HCT116 (cell line): ENCODE measurements around the gene SEPTIN2. TPM values are rescaled to one million over a fixed set of nuclear protein-coding genes. Genes with fewer than 3 reads are reported as not detected.

Experiments used
- ATAC-seq: fragments of 200-7000 bp; cut with Tn5 transposase; 2 replicates; pipeline ENCODE4 v1.9.1; 2020; ENCODE audit warnings: mild to moderate bottlenecking, moderate library complexity
- BruUV-seq: library from RNA; stranded (reverse); fragments of 400-500 nt; replicated peaks from 2 replicates; lab custom pipeline; 2021; lab: Mats Ljungman, UMichigan
- CTCF ChIA-PET: fragments of 300-600 bp; sonication (Branson Sonifier 250); formaldehyde crosslinking; loops from one replicate; lab custom pipeline; 2021; ENCODE audit warnings: antibody characterized with exemption; lab: Charles Lee
- POLR2A ChIA-PET: fragments of 300-600, 350-600 bp; sonication (Branson Sonifier 250); formaldehyde crosslinking; loops from one replicate; lab custom pipeline; 2021; ENCODE audit warnings: antibody characterized with exemption; lab: Charles Lee
- RAD21 ChIA-PET, 2 experiments: fragments of 300-600 bp; sonication (Branson Sonifier 250); formaldehyde crosslinking; loops; one replicate each; lab custom pipeline; 2023; ENCODE audit warnings: low total read pairs in 2 of 2; ENCODE audit not compliant: uncharacterized antibody in 2 of 2, unreplicated experiment in 2 of 2, low non-redundant PET in 1 of 2; lab: Charles Lee
- DNase-seq: peaks from one replicate; pipeline ENCODE4 v3.0.0-alpha.2; 2010; ENCODE audit warnings: low read depth, low spot score
- H2AFZ ChIP-seq: fragments of 200-600 bp; shearing (Covaris generic), sonication (generic); 2 replicates; pipeline ENCODE4 v1.6.1; 2017; ENCODE audit warnings: low read depth, mixed run types, mixed read lengths, antibody characterized with exemption, low read length; ENCODE audit not compliant: poor library complexity, severe bottlenecking
- H3K27ac ChIP-seq: 2 replicates; pipeline ENCODE4 v1.5.1; 2012; ENCODE audit warnings: low read depth, low read length
- H3K27me3 ChIP-seq: fragments of 200-600 bp; sonication (generic); 2 replicates; pipeline ENCODE4 v1.6.1; 2016; ENCODE audit warnings: mixed run types, low read length, mixed read lengths; ENCODE audit not compliant: insufficient read depth
- H3K36me3 ChIP-seq, 2 experiments: fragments of 200-500 bp in 1 of 2; fragments of 200-600 bp in 1 of 2; sonication (Bioruptor generic) in 1 of 2; sonication (generic) in 1 of 2; 2 replicates each; pipeline versions ENCODE4 v1.5.1 to v1.6.1; 2014 to 2016; ENCODE audit warnings: low read length in 2 of 2, inconsistent platforms in 1 of 2, mixed read lengths in 1 of 2, mixed run types in 1 of 2; ENCODE audit not compliant: insufficient read depth in 2 of 2, control insufficient read depth in 1 of 2
- H3K4me1 ChIP-seq, 2 experiments: fragments of 200-600 bp in 1 of 2; sonication (generic) in 1 of 2; 2 replicates each; pipeline versions ENCODE4 v1.5.1 to v1.6.1; 2012 to 2017; ENCODE audit warnings: low read length in 2 of 2, inconsistent platforms in 1 of 2, mild to moderate bottlenecking in 1 of 2, mixed read lengths in 1 of 2, mixed run types in 1 of 2, moderate library complexity in 1 of 2; ENCODE audit not compliant: insufficient read depth in 2 of 2, control insufficient read depth in 1 of 2
- H3K4me2 ChIP-seq: fragments of 200-600 bp; sonication (generic); 2 replicates; pipeline ENCODE4 v1.6.1; 2017; ENCODE audit warnings: mixed run types, low read length, mixed read lengths
- H3K4me3 ChIP-seq, 2 experiments: fragments of 200-600 bp in 1 of 2; sonication (generic) in 1 of 2; replicated peaks in 1 of 2; 2 replicates each; pipeline ENCODE4 v1.5.1; 2011 to 2016; ENCODE audit warnings: low read length in 2 of 2, control low read depth in 1 of 2, low read depth in 1 of 2, mild to moderate bottlenecking in 1 of 2, mixed read lengths in 1 of 2, mixed run types in 1 of 2
- H3K79me2 ChIP-seq: fragments of 200-600 bp; sonication (generic); 2 replicates; pipeline ENCODE4 v1.6.1; 2017; ENCODE audit warnings: mild to moderate bottlenecking, mixed run types, low read length, moderate library complexity, mixed read lengths; ENCODE audit not compliant: insufficient read depth
- H3K9ac ChIP-seq: fragments of 200-600 bp; sonication (generic); 2 replicates; pipeline ENCODE4 v1.6.1; 2016; ENCODE audit warnings: low read length, mixed read lengths
- H3K9me2 ChIP-seq: fragments of 200-600 bp; sonication (generic), shearing (Covaris generic); 2 replicates; pipeline ENCODE4 v1.6.1; 2017; ENCODE audit warnings: mixed run types, mild to moderate bottlenecking, moderate library complexity; ENCODE audit not compliant: insufficient read depth
- H3K9me3 ChIP-seq, 2 experiments: fragments of 200-500 bp in 1 of 2; fragments of 200-600 bp in 1 of 2; sonication (Bioruptor generic) in 1 of 2; sonication (generic) in 1 of 2; 2 replicates each; pipeline ENCODE4 v1.6.1; 2014 to 2017; ENCODE audit warnings: low read length in 2 of 2, mixed read lengths in 2 of 2, inconsistent platforms in 1 of 2, low read depth in 1 of 2, mild to moderate bottlenecking in 1 of 2, mixed run types in 1 of 2, moderate library complexity in 1 of 2; ENCODE audit not compliant: control insufficient read depth in 1 of 2, insufficient read depth in 1 of 2
- H4K20me1 ChIP-seq: fragments of 200-600 bp; sonication (generic), shearing (Covaris generic); 2 replicates; pipeline ENCODE4 v1.6.1; 2017; ENCODE audit warnings: mixed run types, mild to moderate bottlenecking, moderate library complexity; ENCODE audit not compliant: insufficient read depth
- CBX3 ChIP-seq: IDR thresholded peaks from 2 replicates; pipeline ENCODE4 v1.6.1; 2012; ENCODE audit warnings: low read depth
- CEBPB ChIP-seq: IDR thresholded peaks from 2 replicates; pipeline ENCODE4 v1.6.1; 2012; ENCODE audit warnings: low read depth
- CTCF ChIP-seq, 3 experiments: fragments of 200-600 bp in 1 of 3; sonication (generic) in 1 of 3; IDR thresholded peaks in 2 of 3; conservative IDR thresholded peaks in 1 of 3; 2 replicates each; pipeline ENCODE4 v1.5.1; 2012 to 2017; ENCODE audit warnings: low read depth in 2 of 3, low read length in 2 of 3, antibody characterized with exemption in 1 of 3, borderline replicate concordance in 1 of 3, control low read depth in 1 of 3, mild to moderate bottlenecking in 1 of 3, mixed read lengths in 1 of 3, mixed run types in 1 of 3, moderate library complexity in 1 of 3; ENCODE audit not compliant: insufficient read depth in 1 of 3
- EGR1 ChIP-seq: IDR thresholded peaks from 2 replicates; pipeline ENCODE4 v1.6.1; 2012; ENCODE audit warnings: low read depth
- ELF1 ChIP-seq: IDR thresholded peaks from 2 replicates; pipeline ENCODE4 v1.6.1; 2012; ENCODE audit warnings: low read depth, borderline replicate concordance
- EZH2 ChIP-seq: fragments of 200-600 bp; sonication (generic); IDR thresholded peaks from 2 replicates; pipeline ENCODE4 v1.6.1; 2017; ENCODE audit warnings: antibody characterized with exemption, mixed run types
- EZH2phosphoT487 ChIP-seq: fragments of 200-600 bp; IDR thresholded peaks from 2 replicates; pipeline ENCODE4 v1.6.1; 2018; ENCODE audit warnings: antibody characterized with exemption, borderline replicate concordance
- FOSL1 ChIP-seq: IDR thresholded peaks from 2 replicates; pipeline ENCODE4 v1.6.1; 2012; ENCODE audit warnings: low read depth
- JUND ChIP-seq: IDR thresholded peaks from 2 replicates; pipeline ENCODE4 v1.6.1; 2012
- POLR2AphosphoS5 ChIP-seq: IDR thresholded peaks from 2 replicates; pipeline ENCODE4 v1.6.1; 2011; ENCODE audit warnings: mild to moderate bottlenecking, low read depth, low read length, moderate library complexity
- RAD21 ChIP-seq: IDR thresholded peaks from 2 replicates; pipeline ENCODE4 v1.6.1; 2012; ENCODE audit warnings: low read depth, mild to moderate bottlenecking
- SP1 ChIP-seq: IDR thresholded peaks from 2 replicates; pipeline ENCODE4 v1.6.1; 2012; ENCODE audit warnings: low read depth
- SRF ChIP-seq: IDR thresholded peaks from 2 replicates; pipeline ENCODE4 v1.6.1; 2012; ENCODE audit warnings: low read depth
- TCF7L2 ChIP-seq: IDR thresholded peaks from 2 replicates; pipeline ENCODE4 v1.7.0; 2011; ENCODE audit warnings: borderline replicate concordance, inconsistent platforms; ENCODE audit not compliant: insufficient read depth, insufficient read length; ENCODE audit errors: extremely low read depth
- YY1 ChIP-seq: IDR thresholded peaks from 2 replicates; pipeline ENCODE4 v1.6.1; 2011; ENCODE audit warnings: low read length, low read depth, moderate library complexity, mild to moderate bottlenecking; ENCODE audit not compliant: insufficient replicate concordance; ENCODE audit errors: extremely low read depth
- ZFX ChIP-seq: fragments of 450-650 bp; IDR thresholded peaks from 2 replicates; pipeline ENCODE4 v1.6.1; 2017
- ZNF274 ChIP-seq: fragments of 200-500 bp; sonication (Bioruptor generic); IDR thresholded peaks from 2 replicates; pipeline ENCODE4 v1.6.1; 2014; ENCODE audit warnings: mild to moderate bottlenecking, low read depth, low read length, inconsistent platforms
- intact Hi-C: fragments of 100-400 bp; cut with micrococcal nuclease; formaldehyde crosslinking; loops from 2 replicates; pipeline ENCODE4 v1.10.0; 2022
- total RNA-seq: library from RNA; stranded (reverse); gene quantifications from one replicate; pipeline ENCODE4 v1.2.1, GENCODE V29; 2021; ENCODE audit not compliant: unreplicated experiment
- TF ChIP-seq, protein P1 (sequence below): IDR thresholded peaks from 2 replicates; pipeline ENCODE4 v1.6.1; 2011; ENCODE audit warnings: mild to moderate bottlenecking, low read length, moderate library complexity; ENCODE audit not compliant: insufficient replicate concordance; ENCODE audit errors: extremely low read depth
- TF ChIP-seq, protein P2 (sequence below): IDR thresholded peaks from 2 replicates; pipeline ENCODE4 v1.6.1; 2012

SEPTIN2 gene
- total RNA-seq, 1 experiment from 2014 or later: 317 TPM

- peaks cover 19 to 26% of the 10 kb centered on the region in 2 experiments for H3K36me3 ChIP-seq
- no peaks in the 10 kb centered on the region for H3K9me3 ChIP-seq
- H2AFZ ChIP-seq: no peak overlapping the region
- ChIA-PET POLR2A (no interaction called here), CTCF (no interaction called here), RAD21 (no interaction called here)
- ATAC-seq: no peak
- peaks cover 93% of the 10 kb centered on the region for H3K79me2 ChIP-seq
- intact Hi-C loops: loop anchor here (5.0 kb wide), 1 partner anchor 47 kb away; the partner anchor contains the start of genes HDLBP and SEPTIN2
- H3K4me1 ChIP-seq: peaks cover 21 to 51% of the 10 kb centered on the region in 2 experiments; a peak in 3 of 4 replicates
- no peaks in the 10 kb centered on the region for H3K9me2 ChIP-seq
- no peak overlapping the region for H3K9ac ChIP-seq
- no peak for TF ChIP-seq RAD21
- no peak for TF ChIP-seq YY1
- TF ChIP-seq, protein P1, sequence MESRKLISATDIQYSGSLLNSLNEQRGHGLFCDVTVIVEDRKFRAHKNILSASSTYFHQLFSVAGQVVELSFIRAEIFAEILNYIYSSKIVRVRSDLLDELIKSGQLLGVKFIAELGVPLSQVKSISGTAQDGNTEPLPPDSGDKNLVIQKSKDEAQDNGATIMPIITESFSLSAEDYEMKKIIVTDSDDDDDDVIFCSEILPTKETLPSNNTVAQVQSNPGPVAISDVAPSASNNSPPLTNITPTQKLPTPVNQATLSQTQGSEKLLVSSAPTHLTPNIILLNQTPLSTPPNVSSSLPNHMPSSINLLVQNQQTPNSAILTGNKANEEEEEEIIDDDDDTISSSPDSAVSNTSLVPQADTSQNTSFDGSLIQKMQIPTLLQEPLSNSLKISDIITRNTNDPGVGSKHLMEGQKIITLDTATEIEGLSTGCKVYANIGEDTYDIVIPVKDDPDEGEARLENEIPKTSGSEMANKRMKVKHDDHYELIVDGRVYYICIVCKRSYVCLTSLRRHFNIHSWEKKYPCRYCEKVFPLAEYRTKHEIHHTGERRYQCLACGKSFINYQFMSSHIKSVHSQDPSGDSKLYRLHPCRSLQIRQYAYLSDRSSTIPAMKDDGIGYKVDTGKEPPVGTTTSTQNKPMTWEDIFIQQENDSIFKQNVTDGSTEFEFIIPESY: no peak
- TF ChIP-seq SP1: no peak
- TF ChIP-seq JUND: no peak
- TF ChIP-seq CTCF (IDR thresholded peaks at IDR 0.05 in 2 of 3, conservative IDR thresholded peaks at IDR 0.05 in 1 of 3; ENCODE audit: borderline replicate concordance in 1 of 3, insufficient read depth in 1 of 3, low read depth in 2 of 3, low read length in 2 of 3): no peak
- no peak for TF ChIP-seq EZH2
- no peak for TF ChIP-seq ELF1
- no peak for TF ChIP-seq SRF
- TF ChIP-seq, protein P2, sequence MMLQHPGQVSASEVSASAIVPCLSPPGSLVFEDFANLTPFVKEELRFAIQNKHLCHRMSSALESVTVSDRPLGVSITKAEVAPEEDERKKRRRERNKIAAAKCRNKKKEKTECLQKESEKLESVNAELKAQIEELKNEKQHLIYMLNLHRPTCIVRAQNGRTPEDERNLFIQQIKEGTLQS: no peak
- TF ChIP-seq FOSL1: no peak
- TF ChIP-seq TCF7L2: no peak
- TF ChIP-seq ZNF274: no peak
- TF ChIP-seq ZFX: no peak
- TF ChIP-seq CBX3: no peak
- no peak for TF ChIP-seq CEBPB
- no peak for TF ChIP-seq EZH2phosphoT487
- no peak for TF ChIP-seq EGR1
- no peak; the same call in 1 of the 2 replicates for TF ChIP-seq POLR2AphosphoS5
- TF ChIP-seq, all 23 proteins: peak for 0
- no TSS peak for BruUV-seq
- no peak overlapping the region for H3K27ac ChIP-seq
- no peak for DNase-seq
- no peak overlapping the region; the same call in 1 of the 2 replicates for H3K4me2 ChIP-seq
- no peak overlapping the region for H3K4me3 ChIP-seq
- no peaks in the 10 kb centered on the region for H3K27me3 ChIP-seq
- H4K20me1 ChIP-seq: peaks cover 26% of the 10 kb centered on the region; the same call in 1 of the 2 replicates
These were observed 45.8 kb upstream of the SEPTIN2 start for GRCh38 chr2:241269707-241270520.
